ENCODE measurements around the gene MAP3K1.

The MAP3K1 gene

GRCh38 chr5:56849671-56850070 is 34.3 kb downstream of the MAP3K1 start:
- DNase-seq, result no peak

GRCh38 chr5:56850423-56850822 is 35.1 kb downstream of the MAP3K1 start:
- DNase-seq, result no peak

- DNase-seq, result no peak
Observed at GRCh38 chr5:56851258-56851941, 36.1 kb downstream of the MAP3K1 start.

- DNase-seq, result no peak
Observed at GRCh38 chr5:56852228-56853000, 37.1 kb downstream of the MAP3K1 start.

- DNase-seq, result no peak
Observed at GRCh38 chr5:56853698-56854097, 38.3 kb downstream of the MAP3K1 start.

GRCh38 chr5:56854920-56855319 is 39.6 kb downstream of the MAP3K1 start:
- DNase-seq, result no peak

GRCh38 chr5:56856541-56857178 is 41.3 kb downstream of the MAP3K1 start:
- no peak for DNase-seq

GRCh38 chr5:56858777-56859442 is 43.6 kb downstream of the MAP3K1 start:
- DNase-seq, result no peak

GRCh38 chr5:56861893-56862485 is 46.6 kb downstream of the MAP3K1 start:
- no peak for DNase-seq

- no peak for DNase-seq
Observed at GRCh38 chr5:56862909-56863308, 47.6 kb downstream of the MAP3K1 start.

- no peak for DNase-seq
Observed at GRCh38 chr5:56871777-56872176, 56.4 kb downstream of the MAP3K1 start.

- no peak for DNase-seq
Observed at GRCh38 chr5:56873056-56873455, 57.7 kb downstream of the MAP3K1 start.

- no peak for DNase-seq
Observed at GRCh38 chr5:56876327-56876726, 61.0 kb downstream of the MAP3K1 start.

GRCh38 chr5:56881571-56881970 is 66.2 kb downstream of the MAP3K1 start:
- DNase-seq, result no peak

- no peak for DNase-seq
Observed at GRCh38 chr5:56893251-56893951, 78.1 kb downstream of the MAP3K1 start.

GRCh38 chr5:56896763-56897162 is 81.4 kb downstream of the MAP3K1 start:
- DNase-seq, result no peak

GRCh38 chr5:56898213-56898612 is 82.9 kb downstream of the MAP3K1 start:
- no peak for DNase-seq

GRCh38 chr5:56900395-56900794 is 85.0 kb downstream of the MAP3K1 start:
- no peak for DNase-seq

GRCh38 chr5:56900858-56901578 is 85.7 kb downstream of the MAP3K1 start:
- DNase-seq, result peak; percentile 48

GRCh38 chr5:56908942-56909293 is 93.6 kb downstream of the MAP3K1 start:
- DNase-seq, result peak; percentile 82

GRCh38 chr5:56909294-56910209 is 94.2 kb downstream of the MAP3K1 start, which contains the start of gene SETD9:
SETD9 (plus strand) TSS chr5:56909596; CDS start chr5:56909646, 50 bp downstream.
- peak; percentile 97 for DNase-seq
